Breast epithelium (tissue), 3 donors: Measurements from ENCODE around the gene BTF3.

Experiments
- POLR2A ChIP-seq: fragments of 450-650 bp; IDR thresholded peaks from one replicate; pipeline ENCODE4 v1.6.1; 2016; ENCODE audit warnings: antibody characterized with exemption, mild to moderate bottlenecking, moderate library complexity
- TF ChIP-seq, protein P1 (sequence below), 3 donors: fragments of 450-650 bp; IDR thresholded peaks; one replicate each; pipeline ENCODE4 v1.5.1; 2016 to 2017; ENCODE audit warnings: antibody characterized with exemption in 3 of 3, mild to moderate bottlenecking in 3 of 3, moderate library complexity in 3 of 3

GRCh38 chr5:73531356-73531755 lies 33.1 kb downstream of the BTF3 start:
- TF ChIP-seq, protein P1, sequence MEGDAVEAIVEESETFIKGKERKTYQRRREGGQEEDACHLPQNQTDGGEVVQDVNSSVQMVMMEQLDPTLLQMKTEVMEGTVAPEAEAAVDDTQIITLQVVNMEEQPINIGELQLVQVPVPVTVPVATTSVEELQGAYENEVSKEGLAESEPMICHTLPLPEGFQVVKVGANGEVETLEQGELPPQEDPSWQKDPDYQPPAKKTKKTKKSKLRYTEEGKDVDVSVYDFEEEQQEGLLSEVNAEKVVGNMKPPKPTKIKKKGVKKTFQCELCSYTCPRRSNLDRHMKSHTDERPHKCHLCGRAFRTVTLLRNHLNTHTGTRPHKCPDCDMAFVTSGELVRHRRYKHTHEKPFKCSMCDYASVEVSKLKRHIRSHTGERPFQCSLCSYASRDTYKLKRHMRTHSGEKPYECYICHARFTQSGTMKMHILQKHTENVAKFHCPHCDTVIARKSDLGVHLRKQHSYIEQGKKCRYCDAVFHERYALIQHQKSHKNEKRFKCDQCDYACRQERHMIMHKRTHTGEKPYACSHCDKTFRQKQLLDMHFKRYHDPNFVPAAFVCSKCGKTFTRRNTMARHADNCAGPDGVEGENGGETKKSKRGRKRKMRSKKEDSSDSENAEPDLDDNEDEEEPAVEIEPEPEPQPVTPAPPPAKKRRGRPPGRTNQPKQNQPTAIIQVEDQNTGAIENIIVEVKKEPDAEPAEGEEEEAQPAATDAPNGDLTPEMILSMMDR (IDR thresholded peaks at IDR 0.05): no peak
- no peak for TF ChIP-seq POLR2A
